HG03378 (cell line): ENCODE measurements around the gene C6orf163.

Source experiments
- ATAC-seq: cut with Tn5 transposase; IDR thresholded peaks from one replicate; pipeline ENCODE4 v1.9.1; 2021; ENCODE audit warnings: mild to moderate bottlenecking, moderate library complexity; ENCODE audit not compliant: unreplicated experiment

C6orf163 gene

DNA sequence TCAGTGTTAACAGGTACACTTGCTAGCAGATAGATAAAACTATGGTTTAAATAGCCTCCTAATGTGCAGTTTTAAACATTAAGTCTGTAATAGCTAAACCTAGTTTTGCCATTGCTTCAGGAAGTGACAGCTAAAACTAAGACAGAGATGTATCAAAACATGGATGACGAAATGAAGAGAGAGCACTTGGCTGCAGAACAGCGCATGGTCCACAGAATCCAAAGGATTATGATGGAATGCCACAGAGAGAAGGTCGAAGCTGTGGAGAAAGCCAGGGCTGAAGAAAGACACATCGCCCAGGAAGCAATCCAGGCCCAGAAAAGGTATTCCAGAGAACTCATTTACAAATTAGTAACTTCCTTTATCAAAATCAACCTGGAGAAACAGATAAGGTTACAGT lies 11.6 kb downstream of the C6orf163 start:
- ATAC-seq = no peak

DNA sequence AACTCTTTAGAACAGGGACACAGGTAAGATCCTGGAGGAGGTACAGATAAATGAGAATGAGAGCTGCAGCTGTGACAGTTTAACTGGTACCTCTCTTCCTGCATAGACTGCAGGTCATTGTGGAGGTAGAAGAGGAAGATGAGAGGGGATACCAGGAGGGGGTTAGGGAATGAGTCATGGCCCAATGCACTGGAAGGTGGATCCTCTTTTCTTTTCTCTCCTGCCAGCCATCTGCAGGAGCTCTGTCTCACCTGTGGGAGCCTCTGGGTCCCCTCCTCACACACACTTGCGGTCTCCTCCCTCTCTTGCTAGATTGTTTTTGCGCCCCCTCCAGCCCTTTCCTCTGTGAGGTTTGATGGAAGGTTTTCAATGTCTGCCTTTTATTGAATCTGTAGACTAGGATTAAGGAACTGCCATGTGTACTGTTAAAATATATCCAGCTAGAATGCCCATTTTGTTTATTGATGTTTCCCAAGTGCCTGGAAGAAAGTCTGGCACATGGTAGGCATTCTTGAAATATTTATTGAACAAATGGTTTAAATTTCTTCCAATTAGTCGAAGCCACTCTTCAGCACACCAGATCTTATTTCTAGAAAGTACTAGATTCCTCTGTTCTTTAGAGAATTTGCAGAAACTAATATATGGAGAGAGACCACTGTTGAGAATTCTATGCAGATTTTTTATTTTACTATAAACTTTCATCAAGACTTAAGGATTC lies 13.0 kb downstream of the C6orf163 start:
- ATAC-seq = no peak

DNA sequence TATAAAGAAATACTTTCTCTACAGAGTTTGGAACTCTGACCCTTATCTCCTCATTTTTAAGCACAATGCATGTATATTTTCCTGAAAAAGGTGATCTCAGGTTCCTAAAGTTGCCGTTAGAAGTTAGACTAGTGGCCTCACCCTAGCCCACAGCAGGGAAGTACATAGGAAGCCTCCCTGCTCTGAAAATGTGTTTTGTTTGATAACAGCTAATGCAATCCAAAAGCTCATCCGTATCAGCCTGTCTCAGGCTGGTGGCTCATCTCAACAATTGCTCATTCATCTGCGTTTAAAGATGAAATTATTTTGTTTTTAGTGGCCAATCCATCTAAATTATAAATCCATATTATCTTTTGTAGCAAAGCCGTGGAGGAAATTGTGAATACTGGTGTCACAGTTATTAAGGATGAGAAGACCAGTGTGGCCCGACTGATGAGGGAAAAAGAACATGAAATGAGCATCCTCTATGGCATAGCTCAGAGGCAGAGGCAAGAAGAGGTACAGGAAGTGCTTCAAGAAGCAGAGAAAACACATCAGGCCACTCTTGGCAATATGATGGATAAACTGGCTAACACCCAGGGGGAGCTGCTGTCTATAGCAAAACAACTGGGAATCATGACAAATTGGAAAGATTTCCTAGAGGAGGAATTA lies 20.1 kb downstream of the C6orf163 start:
- ATAC-seq = no peak

DNA sequence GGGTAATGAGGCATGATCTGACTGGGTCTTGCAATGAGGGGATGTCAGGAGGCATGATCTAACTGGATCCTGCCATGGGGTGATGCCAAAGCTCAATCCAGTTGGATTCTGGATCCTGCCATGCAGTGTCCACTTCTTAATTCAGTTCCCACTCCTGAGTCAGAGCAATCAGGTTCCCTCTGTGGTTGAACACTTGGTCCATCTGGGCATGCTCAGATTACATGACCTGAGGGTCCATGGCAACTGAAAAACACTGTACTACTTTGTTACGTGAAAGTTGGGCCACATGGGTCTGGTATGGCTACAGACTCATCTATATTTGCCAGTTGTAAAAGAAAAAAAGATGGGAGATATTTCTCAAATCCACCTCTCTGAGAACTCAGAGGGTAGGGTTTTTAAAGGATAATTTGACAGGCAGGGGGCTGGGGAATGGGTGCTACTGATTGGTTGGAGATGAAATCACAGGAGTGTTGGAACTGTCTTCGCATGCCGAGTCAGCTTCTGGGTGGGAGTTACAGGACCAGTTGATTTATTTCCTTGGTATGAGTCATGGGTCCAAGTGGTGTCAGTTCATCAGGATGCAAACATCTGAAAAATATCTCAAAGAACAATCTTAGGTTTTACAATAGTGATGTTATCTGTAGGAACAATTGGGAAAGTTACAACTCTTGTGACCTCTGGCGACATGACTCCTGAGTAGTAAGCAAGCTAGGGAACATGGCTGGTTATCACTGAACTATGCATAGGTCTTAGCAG lies 21.6 kb downstream of the C6orf163 start:
- no peak for ATAC-seq

DNA sequence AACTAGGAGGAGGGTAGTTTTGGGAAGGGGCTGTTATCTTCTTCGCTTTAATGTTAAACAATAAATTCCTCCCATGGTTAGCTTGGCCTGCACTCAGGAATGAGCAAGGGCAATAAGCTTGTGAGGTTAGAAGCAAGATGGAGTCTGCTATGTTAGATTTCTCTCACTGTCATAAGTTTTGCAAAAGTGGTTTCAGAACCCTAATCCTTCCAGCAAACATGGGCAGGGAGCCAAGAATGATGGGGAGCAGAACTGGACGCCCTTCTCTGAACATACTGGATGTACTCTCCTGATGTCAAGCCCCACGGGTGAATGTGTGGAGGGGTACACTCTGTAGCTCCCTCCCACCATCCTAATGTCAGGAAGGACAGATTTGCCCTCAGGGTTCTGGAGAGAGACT lies 22.3 kb downstream of the C6orf163 start:
- ATAC-seq = no peak

DNA sequence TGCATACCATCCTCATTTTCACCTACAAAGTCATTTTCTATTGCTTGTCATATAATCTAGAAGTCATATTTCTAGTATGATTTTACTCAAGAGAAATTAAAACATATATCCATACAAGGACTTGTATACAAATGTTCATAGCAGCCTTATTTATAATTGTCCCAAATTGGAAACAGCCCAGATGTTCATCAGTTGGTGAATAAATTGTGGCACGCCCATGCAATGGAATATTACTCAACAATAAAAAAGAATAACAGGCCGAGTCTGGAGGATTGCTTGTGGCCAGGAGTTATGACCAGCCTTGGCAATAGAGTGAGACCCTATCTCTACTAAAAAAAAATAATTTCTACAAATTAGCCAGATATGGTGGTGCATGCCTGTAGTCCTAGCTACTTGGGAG lies 28.8 kb downstream of the C6orf163 start:
- no peak for ATAC-seq

DNA sequence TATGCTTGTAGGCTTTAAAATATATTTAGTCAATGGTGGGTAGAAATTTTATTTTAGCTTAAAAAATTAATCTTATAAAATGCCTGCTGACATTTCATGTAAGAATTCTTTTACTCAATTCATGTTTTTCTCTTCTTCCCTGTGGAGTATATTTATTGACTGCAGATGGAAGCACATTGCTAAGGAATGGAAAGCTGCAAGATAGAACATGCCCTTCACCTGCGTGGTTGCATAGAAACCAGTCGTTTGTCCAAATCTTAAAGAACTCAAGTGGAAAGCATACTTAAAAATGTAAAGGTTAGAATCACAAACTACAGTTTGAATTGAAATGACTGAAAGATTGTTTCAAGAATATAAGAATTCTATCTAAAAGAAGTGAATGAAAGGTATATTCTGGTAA lies 30.7 kb downstream of the C6orf163 start:
- ATAC-seq = no peak

DNA sequence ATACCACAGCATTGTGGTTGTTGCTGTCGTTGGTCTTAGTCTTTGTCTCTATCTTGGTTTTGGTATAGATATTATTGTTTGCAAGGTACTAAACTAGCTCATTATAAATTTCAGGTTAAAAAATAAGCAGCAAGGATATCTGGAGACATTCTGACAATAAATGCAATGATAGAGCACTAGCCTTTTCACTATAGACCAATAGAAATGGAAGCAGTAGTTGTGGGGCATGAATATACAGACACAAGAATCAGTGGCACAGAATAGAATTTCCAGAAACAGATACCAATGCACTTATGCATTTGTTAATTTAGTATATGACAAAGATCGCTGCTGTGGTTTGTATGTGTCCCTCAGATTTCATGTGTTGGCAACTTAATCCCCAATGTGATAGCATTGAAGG lies 32.0 kb downstream of the C6orf163 start:
- ATAC-seq = no peak

DNA sequence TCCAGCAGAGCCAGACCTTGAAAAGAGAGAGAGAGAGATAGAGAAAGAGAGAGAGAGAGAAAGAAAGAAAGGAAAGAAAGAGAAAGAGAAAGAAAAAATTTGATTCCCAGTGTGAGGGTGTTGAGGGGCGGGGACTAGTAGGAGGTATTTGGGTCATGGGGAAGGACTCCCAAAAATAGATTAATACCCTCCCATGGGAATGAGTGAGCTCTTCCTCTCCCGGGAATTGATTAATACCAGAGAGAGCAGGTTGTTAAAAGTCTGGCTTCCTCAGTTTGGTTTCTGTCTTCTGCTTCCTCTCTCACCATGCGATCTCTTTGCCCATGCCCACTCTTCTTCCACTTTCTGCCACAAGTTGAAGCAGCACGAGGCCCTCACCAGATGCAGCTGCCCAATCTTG lies 34.3 kb downstream of the C6orf163 start:
- no peak for ATAC-seq

DNA sequence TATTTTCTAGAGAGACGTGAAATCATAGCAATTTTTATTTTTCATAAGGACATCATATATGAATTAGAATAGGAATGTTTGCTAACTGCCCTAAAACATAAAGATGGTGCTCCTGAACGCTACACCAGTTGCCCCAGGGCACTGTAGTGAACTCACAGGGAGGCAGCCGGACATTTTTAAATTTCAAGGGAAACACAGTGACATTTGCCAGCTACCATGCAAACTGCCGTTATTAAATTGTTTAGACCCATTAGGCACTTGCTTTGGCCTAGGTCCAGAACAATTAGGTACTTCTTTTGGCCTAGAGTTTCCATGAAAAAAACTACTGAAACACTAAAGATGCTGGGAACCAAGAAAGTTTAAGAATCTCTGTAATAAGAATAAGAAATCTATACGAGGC lies 38.2 kb downstream of the C6orf163 start:
- no peak for ATAC-seq

DNA sequence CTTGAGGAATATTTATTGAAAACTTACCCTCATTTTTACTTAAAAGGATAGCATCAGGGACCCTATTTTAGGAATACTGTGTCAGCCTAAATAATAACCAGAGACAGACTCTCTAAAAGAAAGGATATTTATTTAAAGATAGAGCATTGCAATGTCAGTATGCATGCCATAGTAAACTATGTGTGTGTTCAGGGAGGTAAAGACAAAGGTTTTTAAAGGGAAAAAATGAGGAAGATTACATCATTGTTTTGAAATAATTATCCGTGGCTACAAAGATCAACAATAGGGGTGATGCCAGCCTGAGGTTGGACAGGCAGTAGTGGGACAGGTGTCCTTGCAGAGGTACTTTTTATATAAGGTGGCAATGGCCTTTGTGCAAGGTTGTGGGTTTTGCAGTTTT lies 39.4 kb downstream of the C6orf163 start:
- ATAC-seq = no peak

DNA sequence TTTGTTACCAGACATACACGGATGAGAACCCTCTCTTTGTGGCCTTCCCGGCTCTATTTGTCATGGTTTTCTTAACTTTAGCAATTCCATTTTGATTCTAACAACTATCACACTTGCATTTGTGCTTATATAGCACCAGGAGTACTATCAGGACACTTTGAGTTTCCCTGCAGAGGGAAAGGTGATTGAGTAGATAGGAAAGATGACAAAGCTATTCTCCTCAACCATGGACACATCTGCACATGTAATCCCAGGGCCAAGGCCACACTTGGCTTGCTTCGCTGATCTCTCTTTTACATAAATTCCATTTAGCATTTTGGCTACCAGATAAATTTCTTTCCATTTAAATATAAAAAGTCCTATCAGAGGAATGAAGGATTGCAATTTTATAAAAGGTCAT lies 39.8 kb downstream of the C6orf163 start:
- ATAC-seq = no peak

DNA sequence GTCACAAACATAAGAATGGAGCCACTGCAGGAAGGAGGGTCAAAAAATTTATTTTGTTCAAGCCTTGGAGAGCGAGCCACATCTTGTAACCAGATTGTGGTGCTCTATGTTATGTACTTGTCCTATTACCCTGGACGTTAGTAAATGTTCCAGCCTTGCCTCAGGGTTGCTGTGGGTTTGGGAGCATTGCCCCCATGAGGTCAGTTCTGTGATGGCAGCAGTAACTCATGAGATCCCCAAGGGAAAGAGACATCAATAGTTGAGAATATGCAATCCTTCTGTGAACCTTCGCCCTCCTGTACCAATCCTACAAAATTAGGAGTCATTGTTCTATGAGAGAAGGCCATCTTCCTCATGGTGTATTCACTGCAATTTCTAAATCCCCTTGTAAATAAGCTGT lies 46.7 kb downstream of the C6orf163 start:
- ATAC-seq = peak; percentile 68

DNA sequence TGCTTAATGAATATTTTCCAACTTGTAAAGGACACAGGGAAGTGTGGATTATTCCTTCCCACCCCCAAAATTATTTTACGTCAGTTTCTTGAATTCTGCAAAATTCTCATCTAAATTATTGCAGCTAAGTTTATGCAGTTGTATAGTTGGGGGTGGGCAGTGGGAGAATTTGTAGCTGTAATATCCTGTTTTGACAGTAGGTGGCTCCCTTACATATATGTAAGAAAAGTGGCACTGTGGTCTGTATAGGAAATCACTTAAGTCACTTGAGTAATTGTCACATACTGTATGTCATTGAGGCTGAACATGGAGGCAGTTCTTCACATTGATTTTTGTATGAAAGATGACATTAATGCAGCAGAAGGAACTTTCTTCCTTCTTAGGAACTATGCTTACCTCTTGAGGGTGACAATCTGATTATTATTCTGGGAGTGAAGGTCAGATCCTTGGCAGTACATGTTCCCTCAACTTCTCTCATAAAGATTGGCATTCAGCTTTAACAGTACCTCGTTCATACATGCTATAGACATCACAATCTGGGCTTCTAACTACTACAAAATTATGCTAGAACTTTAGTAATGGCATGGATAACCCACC lies 48.5 kb downstream of the C6orf163 start:
- ATAC-seq = peak; percentile 92

DNA sequence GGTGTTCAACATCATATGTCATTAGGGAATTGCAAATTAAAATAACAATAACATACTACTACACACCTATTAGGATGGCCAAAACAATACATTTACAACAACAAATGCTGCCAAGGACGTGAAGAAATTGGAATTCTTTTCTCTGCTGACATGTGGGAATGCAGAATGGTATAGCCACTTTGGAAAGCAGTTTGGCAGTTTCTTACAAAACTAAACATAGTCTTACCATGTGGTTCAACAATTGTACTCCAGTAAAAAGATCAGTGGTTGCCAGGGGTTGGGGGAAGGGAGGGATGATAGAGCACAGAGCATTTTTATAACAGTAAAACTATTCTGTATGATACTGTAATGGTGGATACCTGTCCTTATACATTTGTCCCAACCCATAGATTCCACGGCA lies 50.8 kb downstream of the C6orf163 start:
- ATAC-seq = no peak

DNA sequence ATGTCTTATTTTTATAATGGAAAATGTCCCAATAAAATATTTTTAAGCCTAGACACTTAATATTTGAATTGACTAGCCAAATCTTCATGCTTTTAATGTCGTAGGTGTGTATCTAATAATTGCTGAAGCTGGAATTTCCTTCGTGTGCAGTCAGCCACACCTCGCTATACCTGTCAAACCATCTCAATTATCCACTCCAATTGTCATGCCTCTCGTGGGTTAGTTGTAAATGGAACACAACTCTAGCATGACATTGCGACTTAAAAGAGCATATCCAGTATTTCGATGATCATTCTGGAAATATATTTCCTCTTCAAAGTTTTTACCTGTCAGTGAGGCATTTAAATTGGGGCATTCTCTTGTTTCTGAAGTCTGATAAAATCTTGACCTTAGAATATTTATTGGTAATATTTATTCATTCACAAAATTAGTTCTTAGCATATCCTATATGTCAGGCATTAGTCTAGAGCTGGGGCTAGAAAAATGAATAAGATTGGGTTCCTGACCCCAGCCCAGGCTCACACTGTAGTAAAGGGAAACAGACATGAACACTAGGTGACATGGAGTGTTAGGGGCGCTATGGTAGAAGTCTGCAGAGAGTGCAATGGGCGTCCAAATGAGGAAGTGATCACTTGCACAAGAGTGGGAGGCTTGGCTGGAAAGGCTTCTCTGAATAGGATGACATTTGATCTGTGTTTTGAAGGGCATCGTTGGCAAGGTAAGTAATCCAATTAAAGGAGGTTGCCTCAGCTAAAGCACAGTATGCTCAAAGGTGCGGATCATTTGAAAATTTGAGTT lies 52.2 kb downstream of the C6orf163 start:
- peak; percentile 62 for ATAC-seq

DNA sequence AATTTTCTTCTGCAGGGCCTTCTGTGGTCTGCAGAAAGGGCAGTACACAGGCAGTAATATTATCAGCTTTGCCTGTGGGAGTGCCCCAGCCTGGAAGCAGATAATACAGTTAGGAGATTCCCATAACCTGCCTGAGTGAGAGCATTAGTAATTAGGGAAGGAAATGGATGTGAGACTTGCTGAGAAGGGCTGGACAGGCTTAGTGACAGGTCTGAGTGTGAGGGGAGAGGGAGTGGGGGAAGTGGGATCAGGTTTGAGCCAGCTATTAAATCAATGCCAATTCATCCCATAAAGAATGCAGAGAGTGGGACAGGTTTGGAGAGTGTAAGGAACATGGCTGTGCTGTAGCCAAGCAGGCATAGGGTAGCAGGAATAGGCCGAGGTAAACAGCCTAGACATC lies 53.0 kb downstream of the C6orf163 start:
- ATAC-seq = no peak

DNA sequence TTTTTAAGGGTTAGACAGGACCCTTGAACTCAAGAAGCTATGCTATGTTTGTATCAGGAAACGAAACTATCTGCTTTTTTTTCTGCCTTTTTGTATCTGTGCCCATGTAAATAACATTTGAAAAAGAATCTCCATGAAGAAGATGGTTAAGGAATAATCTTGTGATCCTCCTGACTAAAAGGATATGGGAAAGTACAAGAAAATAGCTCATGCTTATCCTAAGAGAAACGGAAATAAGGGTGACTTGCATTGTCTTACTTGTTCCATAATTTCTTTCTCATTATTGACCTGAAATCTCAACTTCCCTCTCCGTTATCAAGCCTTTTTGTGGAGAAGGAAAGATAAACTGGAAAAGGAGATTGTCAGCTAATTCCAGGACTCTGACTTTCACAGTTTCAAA lies 57.2 kb downstream of the C6orf163 start:
- ATAC-seq = no peak

DNA sequence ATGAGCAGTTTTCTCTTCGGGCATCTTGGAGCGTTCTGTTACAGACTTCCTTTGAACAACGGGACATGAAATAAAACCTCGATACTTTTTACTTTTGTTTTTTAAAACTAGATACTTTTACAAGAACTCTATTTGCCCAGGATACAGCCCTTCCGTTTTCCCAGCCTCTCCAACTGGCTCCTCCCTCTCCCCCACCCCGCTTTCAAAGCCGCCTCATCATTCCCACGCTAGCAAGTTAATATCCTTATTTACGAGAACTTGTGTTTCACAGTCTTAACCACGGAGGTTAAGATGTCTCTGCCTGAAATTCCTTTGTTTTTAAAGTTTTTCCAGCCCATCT lies 62.9 kb downstream of the C6orf163 start:
- ATAC-seq = peak; percentile 26

DNA sequence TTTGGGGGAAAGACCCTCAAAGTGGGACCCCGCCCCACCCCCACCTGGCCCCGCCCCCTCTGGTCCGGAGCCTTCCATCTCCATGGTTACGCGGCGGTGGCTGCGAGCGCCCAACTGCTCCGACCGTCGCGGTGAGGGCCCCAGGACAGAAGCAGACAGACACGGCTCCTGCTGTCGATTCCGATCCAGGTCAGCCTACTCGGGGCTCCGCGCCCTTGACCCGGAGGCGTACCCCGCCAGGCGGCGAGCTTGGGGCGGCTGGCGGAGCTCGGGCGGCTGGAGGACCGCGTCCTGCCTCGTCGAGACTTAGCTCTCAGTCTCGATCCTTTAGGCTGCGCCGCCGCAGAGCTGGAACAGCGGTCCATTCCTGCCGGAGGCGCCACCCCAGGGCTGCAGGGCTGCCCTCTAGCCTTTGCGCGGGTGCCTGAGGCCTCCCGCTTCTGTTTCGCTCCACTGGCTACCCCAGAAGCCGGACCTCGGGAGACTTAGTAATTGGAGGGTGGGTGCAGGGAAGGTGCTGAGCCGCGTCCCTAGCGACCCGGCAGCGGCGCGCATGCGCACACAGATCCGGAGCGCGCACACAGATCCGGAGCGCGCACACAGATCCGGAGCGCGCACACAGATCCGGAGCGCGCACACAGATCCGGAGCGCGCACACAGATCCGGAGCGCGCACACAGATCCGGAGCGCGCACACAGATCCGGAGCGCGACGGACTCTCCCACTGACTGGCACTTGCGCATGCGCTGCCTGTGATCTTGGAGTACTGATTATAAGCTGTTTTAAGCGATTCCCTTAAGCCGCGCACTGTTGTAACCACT lies 63.5 kb downstream of the C6orf163 start, which contains the start of gene CFAP206:
CFAP206 (plus strand) TSS at position 72 of the 820 bp plus-strand sequence. CDS start 1,868 bp downstream, outside the sequence.
- peak; percentile 76 for ATAC-seq
